Measurements from ENCODE around the gene SORL1. TPM values are rescaled to one million over a fixed set of nuclear protein-coding genes. Genes with fewer than 3 reads are reported as not detected.
A peak's percentile ranks its signal among the peaks of the same experiment; 100 is the strongest.

The SORL1 gene
- total RNA-seq, 1 experiment from 2014 or later = 68.3 TPM

DNA sequence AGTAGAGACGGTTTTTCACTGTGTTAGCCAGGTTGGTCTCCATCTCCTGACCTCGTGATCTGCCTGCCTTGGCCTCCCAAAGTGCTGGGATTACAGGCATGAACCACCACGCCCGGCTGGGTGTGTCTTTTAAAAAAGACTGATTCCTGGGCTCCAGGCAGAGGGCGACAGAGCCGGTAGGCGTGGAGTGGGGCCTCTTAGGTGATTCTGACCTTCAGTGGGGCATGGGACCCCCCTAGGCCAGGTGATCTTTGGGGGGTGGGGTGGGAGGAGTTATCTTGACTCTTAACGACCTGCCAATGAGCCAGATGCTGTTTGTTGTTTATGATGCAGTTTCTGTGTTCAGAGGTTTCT, 13.6 kb downstream of the SORL1 start:
- Histone ChIP-seq H2BK120ac (ENCODE audit: low read depth, low read length, poor library complexity, severe bottlenecking) (no peak overlapping the region), H3K27ac (ENCODE audit: insufficient read length, low read depth, low read length) (no peak overlapping the region)
- H3K27me3 Mint-ChIP-seq (ENCODE audit: low read depth) = no peaks in the 10 kb centered on the region

More for the DNA sequence above, 13.6 kb downstream of the SORL1 start:
- Histone ChIP-seq H3K23ac (ENCODE audit: insufficient read length, low read depth, low read length) (no peak overlapping the region), H2BK12ac (ENCODE audit: insufficient read length, low read depth, low read length) (no peak overlapping the region), H2BK5ac (ENCODE audit: insufficient read length, low read length) (no peak overlapping the region), H2BK15ac (ENCODE audit: low read depth, low read length) (no peak overlapping the region), H3K4me2 (ENCODE audit: insufficient read depth, insufficient read length, low read length) (no peak overlapping the region), H3K9ac (ENCODE audit: extremely low read depth, insufficient read length, low read length) (no peak overlapping the region), H2AK5ac (ENCODE audit: insufficient read length, low read length) (no peak overlapping the region), H3K23me2 (ENCODE audit: insufficient read length, low read depth, low read length, poor library complexity, severe bottlenecking) (no peaks in the 10 kb centered on the region), H4K20me1 (ENCODE audit: control insufficient read depth, insufficient read depth, insufficient read length) (no peaks in the 10 kb centered on the region), H3K9me3 (ENCODE audit: control insufficient read depth, low read depth, low read length) (no peaks in the 10 kb centered on the region), H2AFZ (ENCODE audit: low read length) (no peak overlapping the region), H3K18ac (ENCODE audit: insufficient read length, low read depth, low read length) (no peak overlapping the region), H4K5ac (ENCODE audit: insufficient read length, low read depth, low read length) (no peak overlapping the region), H3T11ph (ENCODE audit: low read length) (no peak overlapping the region), H4K8ac (replicated peaks; ENCODE audit: insufficient read length, low read depth, low read length) (no peak overlapping the region), H3K14ac (ENCODE audit: insufficient read depth, low read length) (no peak overlapping the region), H3K79me1 (ENCODE audit: insufficient read depth, low read depth, low read length, poor library complexity, severe bottlenecking) (peaks cover 9% of the 10 kb centered on the region), H3K4me1 (ENCODE audit: insufficient read depth, low read length) (peaks cover 36% of the 10 kb centered on the region; the same call in 1 of the 2 replicates), H3K27me3 (ENCODE audit: insufficient read depth, low read length) (no peaks in the 10 kb centered on the region), H3K79me2 (ENCODE audit: insufficient read depth, low read length) (peaks cover 13% of the 10 kb centered on the region; the same call in 1 of the 2 replicates), H3K56ac (ENCODE audit: insufficient read length, low read depth, low read length) (no peak overlapping the region), H4K91ac (ENCODE audit: insufficient read length, low read depth, low read length) (no peak overlapping the region), H3K4ac (ENCODE audit: low read depth, low read length) (no peak overlapping the region), H2BK20ac (ENCODE audit: low read depth, low read length, poor library complexity, severe bottlenecking) (no peak overlapping the region)
- Mint-ChIP-seq H3K4me3 (peak overlapping the region in 1 of 2 experiments; percentile 53; a peak in 1 of 5 replicates), H3K9me3 (no peaks in the 10 kb centered on the region), H3K36me3 (ENCODE audit: insufficient read depth in 1 of 3, low read depth in 3 of 3) (peaks cover 7 to 19% (median 11%) of the 10 kb centered on the region in 3 experiments; a peak in 6 of 7 replicates), H3K27ac (peak overlapping the region; percentile 93 to 98 (median 98)), H3K4me1 (peaks cover 80 to 85% of the 10 kb centered on the region in 2 experiments)
- TF ChIP-seq, protein P1, sequence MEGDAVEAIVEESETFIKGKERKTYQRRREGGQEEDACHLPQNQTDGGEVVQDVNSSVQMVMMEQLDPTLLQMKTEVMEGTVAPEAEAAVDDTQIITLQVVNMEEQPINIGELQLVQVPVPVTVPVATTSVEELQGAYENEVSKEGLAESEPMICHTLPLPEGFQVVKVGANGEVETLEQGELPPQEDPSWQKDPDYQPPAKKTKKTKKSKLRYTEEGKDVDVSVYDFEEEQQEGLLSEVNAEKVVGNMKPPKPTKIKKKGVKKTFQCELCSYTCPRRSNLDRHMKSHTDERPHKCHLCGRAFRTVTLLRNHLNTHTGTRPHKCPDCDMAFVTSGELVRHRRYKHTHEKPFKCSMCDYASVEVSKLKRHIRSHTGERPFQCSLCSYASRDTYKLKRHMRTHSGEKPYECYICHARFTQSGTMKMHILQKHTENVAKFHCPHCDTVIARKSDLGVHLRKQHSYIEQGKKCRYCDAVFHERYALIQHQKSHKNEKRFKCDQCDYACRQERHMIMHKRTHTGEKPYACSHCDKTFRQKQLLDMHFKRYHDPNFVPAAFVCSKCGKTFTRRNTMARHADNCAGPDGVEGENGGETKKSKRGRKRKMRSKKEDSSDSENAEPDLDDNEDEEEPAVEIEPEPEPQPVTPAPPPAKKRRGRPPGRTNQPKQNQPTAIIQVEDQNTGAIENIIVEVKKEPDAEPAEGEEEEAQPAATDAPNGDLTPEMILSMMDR (conservative IDR thresholded peaks at IDR 0.05) = no peak
- no CpG with 5 or more reads among the region's 8 CpGs for WGBS (ENCODE audit: extremely low coverage, insufficient read length, low lambda C conversion rate)
- DNase-seq = no peak

Measured in H9 (cell line).